HG02970 (cell line): ENCODE results near the gene SUCO.

ENCODE experiments used
- ATAC-seq: cut with Tn5 transposase; IDR thresholded peaks from one replicate; pipeline ENCODE4 v1.9.1; 2021; ENCODE audit warnings: mild to moderate bottlenecking, moderate library complexity, moderate number of reproducible peaks; ENCODE audit not compliant: unreplicated experiment, low FRiP score

The SUCO gene

GRCh38 chr1:172638249-172638648 lies 105.3 kb downstream of the SUCO start:
- ATAC-seq: no peak

GRCh38 chr1:172638885-172639831 lies 106.2 kb downstream of the SUCO start:
- ATAC-seq: peak; percentile 45

- no peak for ATAC-seq
Measured at GRCh38 chr1:172640111-172640510, 107.2 kb downstream of the SUCO start.

- no peak for ATAC-seq
Measured at GRCh38 chr1:172641492-172641891, 108.5 kb downstream of the SUCO start.

GRCh38 chr1:172642970-172643369 lies 110.0 kb downstream of the SUCO start:
- no peak for ATAC-seq

GRCh38 chr1:172646653-172647052 lies 113.7 kb downstream of the SUCO start:
- no peak for ATAC-seq

GRCh38 chr1:172647110-172647564 lies 114.2 kb downstream of the SUCO start:
- no peak for ATAC-seq

- no peak for ATAC-seq
Measured at GRCh38 chr1:172647987-172648386, 115.0 kb downstream of the SUCO start.

GRCh38 chr1:172650474-172651193 lies 117.7 kb downstream of the SUCO start:
- ATAC-seq: no peak

- no peak for ATAC-seq
Measured at GRCh38 chr1:172653015-172653709, 120.2 kb downstream of the SUCO start.

- ATAC-seq: no peak
Measured at GRCh38 chr1:172654535-172654934, 121.6 kb downstream of the SUCO start.

GRCh38 chr1:172656576-172656975 lies 123.6 kb downstream of the SUCO start:
- no peak for ATAC-seq

GRCh38 chr1:172657586-172657985 lies 124.6 kb downstream of the SUCO start:
- ATAC-seq: no peak

- no peak for ATAC-seq
Measured at GRCh38 chr1:172658871-172659453, 126.0 kb downstream of the SUCO start, which contains the start of gene FASLG. Gene FASLG (plus strand): TSS chr1:172659103. CDS start chr1:172659202, 99 bp downstream.

GRCh38 chr1:172661107-172661506 lies 128.2 kb downstream of the SUCO start:
- ATAC-seq: no peak
